22Rv1 (cell line): ENCODE data around the gene PSMC3IP.

Experiments
- ZFX ChIP-seq: fragments of 450-650 bp; IDR thresholded peaks from 2 replicates; pipeline ENCODE4 v1.6.1; 2017; ENCODE audit warnings: antibody characterized with exemption, borderline replicate concordance
- TF ChIP-seq, protein P1 (sequence below): fragments of 450-650 bp; IDR thresholded peaks from 2 replicates; pipeline ENCODE4 v1.5.1; 2017; ENCODE audit warnings: mild to moderate bottlenecking

DNA sequence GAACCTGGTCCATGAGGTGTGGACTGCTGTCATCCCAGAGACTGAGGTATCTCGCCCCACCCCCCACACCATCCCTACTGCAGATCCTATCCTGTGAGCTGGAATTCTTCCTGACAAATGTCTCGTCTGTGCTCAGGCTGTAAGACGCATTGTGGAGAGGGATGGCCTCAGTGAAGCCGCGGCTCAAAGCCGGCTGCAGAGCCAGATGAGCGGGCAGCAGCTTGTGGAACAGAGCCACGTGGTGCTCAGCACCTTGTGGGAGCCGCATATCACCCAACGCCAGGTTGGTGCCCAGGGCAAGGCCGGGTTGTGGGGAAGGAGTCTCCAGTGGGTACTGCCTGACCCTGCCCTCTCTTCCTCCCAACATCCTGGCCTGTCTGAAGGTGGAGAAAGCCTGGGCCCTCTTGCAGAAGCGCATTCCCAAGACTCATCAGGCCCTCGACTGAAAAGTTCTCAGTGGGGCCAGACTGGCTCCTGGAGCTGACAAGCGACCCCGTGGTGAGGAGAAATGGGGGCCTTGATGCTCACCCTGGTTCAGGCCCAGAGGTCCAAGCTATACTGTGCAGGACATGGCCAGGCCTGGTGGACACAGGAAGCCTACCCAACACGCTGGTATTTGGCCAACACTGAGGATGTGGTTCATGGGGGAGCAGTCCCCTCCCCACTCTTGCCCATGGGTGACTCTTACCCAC lies 11.9 kb downstream of the PSMC3IP start:
- TF ChIP-seq, protein P1, sequence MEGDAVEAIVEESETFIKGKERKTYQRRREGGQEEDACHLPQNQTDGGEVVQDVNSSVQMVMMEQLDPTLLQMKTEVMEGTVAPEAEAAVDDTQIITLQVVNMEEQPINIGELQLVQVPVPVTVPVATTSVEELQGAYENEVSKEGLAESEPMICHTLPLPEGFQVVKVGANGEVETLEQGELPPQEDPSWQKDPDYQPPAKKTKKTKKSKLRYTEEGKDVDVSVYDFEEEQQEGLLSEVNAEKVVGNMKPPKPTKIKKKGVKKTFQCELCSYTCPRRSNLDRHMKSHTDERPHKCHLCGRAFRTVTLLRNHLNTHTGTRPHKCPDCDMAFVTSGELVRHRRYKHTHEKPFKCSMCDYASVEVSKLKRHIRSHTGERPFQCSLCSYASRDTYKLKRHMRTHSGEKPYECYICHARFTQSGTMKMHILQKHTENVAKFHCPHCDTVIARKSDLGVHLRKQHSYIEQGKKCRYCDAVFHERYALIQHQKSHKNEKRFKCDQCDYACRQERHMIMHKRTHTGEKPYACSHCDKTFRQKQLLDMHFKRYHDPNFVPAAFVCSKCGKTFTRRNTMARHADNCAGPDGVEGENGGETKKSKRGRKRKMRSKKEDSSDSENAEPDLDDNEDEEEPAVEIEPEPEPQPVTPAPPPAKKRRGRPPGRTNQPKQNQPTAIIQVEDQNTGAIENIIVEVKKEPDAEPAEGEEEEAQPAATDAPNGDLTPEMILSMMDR: no peak
- TF ChIP-seq ZFX: no peak
